Measurements from ENCODE around the gene EVA1A. TPM values are rescaled to one million over a fixed set of nuclear protein-coding genes. Genes with fewer than 3 reads are reported as not detected.
"Not testable (repeated sequence)": the region's sequence is repeated elsewhere in the genome, so short reads cannot be mapped to it uniquely, and the experiment has no call there.

EVA1A gene
- total and polyA plus RNA-seq, 2 of the 8 experiments (the other 6 are each of a cell fraction or from before 2014, with no cell fraction given), result 2.4 to 4.3 TPM

DNA sequence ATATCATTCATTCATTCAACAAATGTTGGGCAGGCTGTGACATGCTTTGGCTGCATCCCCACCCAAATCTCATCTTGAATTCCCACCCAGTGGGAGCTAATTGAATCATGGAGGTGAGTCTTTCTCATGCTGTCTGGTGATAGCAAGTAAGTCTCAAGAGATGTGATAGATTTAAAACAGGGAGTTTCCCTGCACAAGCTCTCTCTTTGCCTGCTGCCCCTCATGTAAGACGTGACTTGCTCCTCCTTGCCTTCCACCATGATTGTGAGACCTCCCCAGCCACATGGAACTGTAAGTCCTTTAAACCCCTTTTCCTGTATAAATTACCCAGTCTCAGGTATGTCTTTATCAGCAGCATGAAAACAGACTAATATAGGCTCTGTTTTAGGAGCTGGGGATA, 83.0 kb downstream of the EVA1A start:
- H3K79me2 ChIP-seq (ENCODE audit: control insufficient read depth in 1 of 2, insufficient read depth in 2 of 2, low read length in 2 of 2); H2BK5ac ChIP-seq (ENCODE audit: low read depth, low read length); H2BK15ac ChIP-seq (ENCODE audit: low read length); FAIRE-seq; H3K79me1 ChIP-seq (ENCODE audit: low read depth, low read length); H3K36me3 ChIP-seq (ENCODE audit: control insufficient read depth in 2 of 4, insufficient read depth in 4 of 4, low read length in 3 of 4); POLR2A ChIA-PET (ENCODE audit: partially characterized antibody); H3K4ac ChIP-seq (replicated peaks; ENCODE audit: insufficient read length, low read depth, low read length); H2AFZ ChIP-seq (ENCODE audit: low read length); H2BK12ac ChIP-seq (ENCODE audit: low read depth, low read length); DNase-seq (ENCODE audit: low read depth in 1 of 2, low spot score in 2 of 2); H3K27ac ChIP-seq (ENCODE audit: low read depth, low read length); H3K9me3 ChIP-seq (ENCODE audit: insufficient read depth in 2 of 2, low read depth in 1 of 2, low read length in 1 of 2); H2BK120ac ChIP-seq (replicated peaks; ENCODE audit: low read depth, low read length); H3K9ac ChIP-seq (replicated peaks in 1 of 4; ENCODE audit: extremely low read depth in 1 of 4, low read depth in 3 of 4, low read length in 3 of 4); H3K14ac ChIP-seq (ENCODE audit: insufficient read length); H4K8ac ChIP-seq (ENCODE audit: extremely low read depth, insufficient read depth, low read length); H2BK20ac ChIP-seq (ENCODE audit: low read length); H3K23me2 ChIP-seq (ENCODE audit: low read depth, low read length); H3K23ac ChIP-seq (ENCODE audit: insufficient read length); H3K4me3 ChIP-seq (ENCODE audit: extremely low read depth in 1 of 4, insufficient read depth in 2 of 4, low read depth in 3 of 4, low read length in 4 of 4); H4K20me1 ChIP-seq (replicated peaks in 1 of 2; ENCODE audit: control insufficient read depth in 1 of 2, insufficient read depth in 2 of 2, low read length in 2 of 2); H3K18ac ChIP-seq (ENCODE audit: extremely low read depth, low read length); H3K4me2 ChIP-seq (ENCODE audit: insufficient read depth in 1 of 2, low read depth in 2 of 2, low read length in 2 of 2); H2AK5ac ChIP-seq (ENCODE audit: low read depth, low read length); H4K5ac ChIP-seq (ENCODE audit: insufficient read length, low read depth, low read length); H4K91ac ChIP-seq (replicated peaks; ENCODE audit: insufficient read length, low read length); H3K56ac ChIP-seq (replicated peaks; ENCODE audit: insufficient read length, low read depth, low read length); H3K27me3 ChIP-seq (replicated peaks in 1 of 4; ENCODE audit: control insufficient read depth in 3 of 4, extremely low read depth in 1 of 4, insufficient read depth in 3 of 4, low read length in 3 of 4): not testable (repeated sequence)
- CTCF ChIA-PET (ENCODE audit: partially characterized antibody), result interaction anchor here (0.8 to 10.5 kb wide), 4 partner anchors 11 to 131 kb away, joined by 3 to 77 read pairs (median 4); no protein-coding TSS in a partner anchor
- 100% methylated on average over 1 of the region's 1 CpG; no CpG with 5 or more reads in 1 of the 2 experiments for whole genome bisulfite sequencing, 2 experiments (ENCODE audit: extremely low coverage in 1 of 2, insufficient coverage in 1 of 2, insufficient read length in 1 of 2, insufficient replicate concordance in 2 of 2, low coverage in 1 of 2, low lambda C conversion rate in 2 of 2, missing lambda C conversion rate in 1 of 2)
- H3K4me1 ChIP-seq (replicated peaks in 1 of 4; ENCODE audit: control insufficient read depth in 3 of 4, insufficient read depth in 4 of 4, low read length in 3 of 4), result peaks cover 0 to 11% (median under 1%) of the 10 kb centered on the region in 4 experiments; a peak in 3 of 7 replicates

All from H1 (cell line).